Measurements from ENCODE around the gene THRA.

The THRA gene

Small RNA genes lying within 50 kb of the gene (small RNA-seq; reads per million reads assigned to genes)
- gene SNORD124, result 213 to 464 reads per million in 2 experiments
